Activated CD4-positive, CD25-positive, alpha-beta regulatory T cell (primary cell): ENCODE results near the gene MIEF2.
A peak's percentile ranks its signal among the peaks of the same experiment; 100 is the strongest.
"Not testable (repeated sequence)": the region's sequence is repeated elsewhere in the genome, so short reads cannot be mapped to it uniquely, and the experiment has no call there.

ENCODE experiments used
- DNase-seq, 4 experiments: peaks; one replicate each; lab custom pipeline; 2025; lab: John Stamatoyannopoulos, UW

MIEF2 gene

DNA sequence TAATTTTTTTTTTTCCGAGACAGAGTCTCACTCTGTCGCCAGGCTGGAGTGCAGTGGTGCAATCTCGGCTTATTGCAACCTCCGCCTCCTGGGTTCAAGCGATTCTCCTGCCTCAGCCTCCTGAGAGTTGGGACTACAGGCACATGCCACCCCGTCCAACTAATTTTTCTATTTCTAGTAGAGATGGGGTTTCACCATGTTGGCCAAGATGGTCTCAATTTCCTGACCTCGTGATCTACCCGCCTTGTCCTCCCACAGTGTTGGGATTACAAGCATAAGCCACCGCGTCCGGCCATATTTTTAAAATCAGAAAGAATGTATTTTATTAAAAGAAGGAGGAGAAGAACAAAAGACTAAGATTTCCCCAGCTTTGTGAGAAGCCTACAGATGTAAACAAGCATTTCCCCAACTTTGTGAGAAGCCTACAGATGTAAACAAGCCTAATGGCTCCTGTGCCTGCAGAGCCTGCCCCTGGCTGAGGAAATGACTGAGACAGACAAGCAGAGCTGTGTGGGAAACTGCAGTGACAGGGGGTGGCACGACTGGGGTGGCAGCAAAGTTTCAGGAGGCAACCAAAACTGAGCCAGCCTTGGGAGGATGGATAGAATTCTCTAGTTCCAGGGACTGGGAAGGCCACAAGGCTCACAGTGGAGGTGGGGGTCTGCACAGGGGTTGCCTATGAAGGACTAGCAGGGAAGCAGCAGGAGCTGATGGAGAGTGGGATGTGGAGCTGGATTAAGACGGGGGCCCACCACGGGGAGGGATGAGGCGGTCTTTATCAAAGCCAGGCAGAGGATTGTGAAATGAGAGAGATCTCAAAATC lies 31.5 kb downstream of the MIEF2 start:
- DNase-seq: no peak

DNA sequence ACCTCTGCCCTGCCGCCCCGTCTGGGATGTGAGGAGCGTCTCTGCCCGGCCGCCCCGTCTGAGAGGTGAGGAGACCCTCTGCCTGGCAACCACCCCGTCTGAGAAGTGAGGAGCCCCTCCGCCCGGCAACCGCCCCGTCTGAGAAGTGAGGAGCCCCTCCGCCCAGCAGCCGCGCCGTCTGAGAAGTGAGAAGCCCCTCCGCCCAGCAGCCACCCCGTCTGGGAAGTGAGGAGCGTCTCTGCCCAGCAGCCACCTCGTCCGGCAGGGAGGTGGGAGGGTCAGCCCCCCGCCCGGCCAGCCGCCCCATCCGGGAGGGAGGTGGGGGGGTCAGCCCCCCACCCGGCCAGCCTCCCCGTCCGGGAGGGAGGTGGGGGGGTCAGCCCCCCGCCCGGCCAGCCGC lies 37.6 kb downstream of the MIEF2 start:
- DNase-seq: not testable (repeated sequence)

DNA sequence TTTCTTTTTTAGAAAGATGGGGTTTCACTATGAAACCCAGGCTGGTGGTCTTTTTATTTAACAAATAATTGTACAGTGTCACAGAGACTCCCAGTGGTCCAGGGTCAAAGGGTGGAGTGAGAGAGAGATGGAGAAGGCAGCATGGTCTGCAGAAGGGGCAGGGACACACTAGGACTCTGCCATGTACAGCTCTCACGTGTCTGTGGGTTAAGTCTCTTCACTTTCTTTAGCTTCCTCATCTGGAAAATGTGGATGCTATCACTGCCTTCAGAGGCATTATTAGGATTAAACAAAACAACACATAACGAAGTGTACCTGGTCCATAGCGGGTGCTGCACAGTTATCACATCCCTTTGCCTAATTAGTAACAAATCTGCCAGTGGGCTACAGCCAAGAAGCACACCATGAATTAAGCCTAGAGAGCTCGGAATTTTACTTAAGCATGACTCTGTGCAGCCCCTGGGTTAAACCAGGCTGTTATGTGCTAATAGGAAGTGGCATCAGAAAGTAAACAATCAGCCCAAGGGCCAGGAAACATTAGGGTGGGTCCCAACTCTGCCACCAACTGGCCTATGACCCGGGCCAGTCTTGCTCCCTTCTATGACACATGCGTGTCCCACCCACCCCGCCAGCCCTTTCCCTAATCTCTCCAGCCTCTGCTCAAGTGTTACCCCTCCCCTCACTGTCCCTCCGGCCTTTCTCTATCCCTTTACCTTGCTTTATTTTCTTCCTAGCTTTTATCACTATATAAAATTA lies 40.4 kb downstream of the MIEF2 start:
- no peak for DNase-seq

DNA sequence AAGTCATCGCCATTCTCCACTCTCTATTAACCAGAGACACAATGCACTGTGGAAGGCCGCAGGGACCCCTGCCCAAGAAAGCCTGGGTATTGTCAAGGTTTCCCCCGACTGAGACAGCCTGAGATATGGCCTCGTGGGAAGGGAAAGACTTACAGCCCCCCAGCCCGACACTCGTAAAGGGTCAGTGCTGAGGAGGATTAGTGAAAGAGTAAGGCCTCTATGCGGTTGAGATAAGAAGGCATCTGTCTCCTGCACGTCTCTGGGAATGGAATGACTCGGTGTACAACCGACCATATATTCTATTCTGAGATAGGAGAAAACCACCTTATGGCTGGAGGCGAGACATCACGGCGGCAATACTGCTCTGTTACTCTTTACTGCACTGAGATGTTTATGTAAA lies 42.7 kb downstream of the MIEF2 start:
- DNase-seq: not testable (repeated sequence)

DNA sequence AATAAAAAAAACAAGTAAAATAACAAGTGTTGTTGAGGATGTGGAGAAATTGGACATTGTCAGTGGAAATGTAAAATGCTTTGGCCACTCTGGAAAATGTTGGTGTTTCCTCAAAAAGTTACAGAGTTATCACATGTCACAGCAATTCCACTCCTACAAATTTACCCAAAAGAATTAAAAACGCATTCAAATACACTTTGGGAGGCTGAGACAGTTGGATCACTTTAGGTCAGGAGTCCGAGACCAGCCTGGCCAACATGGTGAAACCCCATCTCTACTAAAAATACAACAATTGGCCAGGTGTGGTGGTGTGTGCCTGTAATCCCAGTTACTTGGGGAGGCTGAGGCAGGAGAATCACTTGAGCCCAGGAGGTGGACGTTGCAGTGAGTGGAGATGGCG lies 48.7 kb downstream of the MIEF2 start:
- no peak for DNase-seq

DNA sequence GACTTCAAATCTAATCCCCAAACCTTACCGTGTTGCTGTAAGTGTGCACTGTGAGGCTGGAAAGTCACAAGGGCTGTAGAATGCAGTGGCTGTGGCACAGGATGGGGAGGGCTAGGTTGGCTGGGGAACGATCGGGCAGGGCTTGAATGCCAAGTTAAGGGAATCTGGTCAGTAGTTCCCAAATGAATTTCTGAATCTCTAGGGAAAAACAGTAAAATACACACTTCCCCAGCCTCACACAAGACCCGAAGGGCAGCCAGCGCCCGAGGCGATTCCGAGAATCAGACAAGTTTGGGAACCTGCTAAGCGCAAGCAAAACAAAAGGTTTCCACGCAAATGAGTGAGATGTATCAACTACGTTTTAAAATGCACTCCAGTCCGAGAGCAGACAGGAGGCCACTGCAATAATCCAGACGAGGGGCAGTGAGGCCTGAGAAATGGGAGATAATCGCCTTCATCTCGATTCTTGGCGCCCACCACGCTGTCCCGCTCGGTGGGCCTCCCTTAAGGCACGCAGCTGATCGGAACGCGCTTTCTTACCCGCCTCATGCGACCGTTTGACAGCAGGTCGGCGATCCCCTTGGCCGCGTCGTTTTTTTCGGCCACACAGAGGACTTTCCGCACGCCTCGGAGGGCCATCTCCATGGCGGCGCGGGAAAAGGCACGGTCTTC lies 53.7 kb downstream of the MIEF2 start:
- DNase-seq: no peak

DNA sequence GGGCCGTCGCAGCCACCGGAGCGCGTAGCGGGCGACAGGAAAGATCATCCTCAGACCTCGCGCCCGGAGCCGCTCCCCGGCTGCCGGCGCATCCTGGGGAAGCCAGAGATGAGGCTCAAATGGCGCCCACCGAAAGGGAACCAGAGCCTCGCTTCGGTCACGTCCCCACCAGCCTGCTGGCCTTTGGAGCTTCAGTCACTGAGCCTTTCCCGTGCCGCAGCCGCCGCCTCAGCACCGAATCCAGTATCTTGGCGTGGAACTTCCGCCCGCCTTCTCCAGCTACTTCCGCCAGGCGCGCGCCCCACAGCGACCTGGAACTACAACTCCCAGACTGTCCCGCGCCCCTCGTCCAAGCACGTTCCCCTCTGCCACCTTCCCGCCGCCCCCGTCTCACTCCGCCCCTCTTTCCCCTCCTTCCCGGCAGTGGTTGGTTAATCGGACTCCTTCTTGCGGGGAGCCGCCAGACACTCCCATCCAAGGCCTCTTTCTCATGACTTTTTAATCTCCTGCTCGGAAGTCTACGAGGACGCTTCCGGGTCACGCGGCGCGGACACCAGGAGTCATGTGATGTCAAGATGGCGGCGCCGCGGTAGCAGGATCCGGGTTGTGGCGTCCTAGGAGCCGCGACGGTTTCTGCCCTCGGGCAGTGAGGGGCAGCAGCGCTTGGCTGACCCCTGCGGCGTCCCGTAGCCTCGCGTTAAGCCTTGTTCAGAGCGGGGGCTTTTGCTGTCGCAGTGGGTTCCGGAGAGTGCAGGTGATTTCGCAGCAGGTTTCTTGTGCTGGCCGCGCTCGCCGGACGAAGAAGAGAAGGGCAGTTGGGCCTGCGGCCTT lies 54.5 kb downstream of the MIEF2 start, which contains the start of the genes SMCR8 and TOP3A:
SMCR8 (plus strand) TSS at position 563 of the 831 bp plus-strand sequence. CDS start 497 bp downstream, outside the sequence.
TOP3A (minus strand) TSS at position 264 of the 831 bp plus-strand sequence; CDS start at position 48, 216 bp downstream.
- DNase-seq: peak; percentile 95 to 96 (median 95)

DNA sequence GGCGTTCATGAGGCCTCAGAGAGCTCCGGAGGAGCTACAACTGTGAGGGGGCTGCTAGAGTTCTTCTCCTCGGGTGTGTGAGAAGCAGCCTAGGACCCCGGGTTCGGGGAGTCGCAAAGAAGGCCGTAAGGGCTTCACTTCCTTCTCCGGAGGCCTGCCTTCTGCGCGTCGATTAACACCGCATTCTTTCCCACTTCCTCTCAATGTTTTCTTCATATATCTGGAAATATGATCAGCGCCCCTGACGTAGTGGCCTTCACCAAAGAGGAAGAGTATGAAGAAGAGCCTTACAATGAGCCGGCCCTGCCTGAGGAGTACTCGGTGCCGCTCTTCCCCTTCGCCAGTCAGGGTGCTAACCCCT lies 55.1 kb downstream of the MIEF2 start:
- DNase-seq: peak in 2 of 4 experiments; percentile 34 to 47

DNA sequence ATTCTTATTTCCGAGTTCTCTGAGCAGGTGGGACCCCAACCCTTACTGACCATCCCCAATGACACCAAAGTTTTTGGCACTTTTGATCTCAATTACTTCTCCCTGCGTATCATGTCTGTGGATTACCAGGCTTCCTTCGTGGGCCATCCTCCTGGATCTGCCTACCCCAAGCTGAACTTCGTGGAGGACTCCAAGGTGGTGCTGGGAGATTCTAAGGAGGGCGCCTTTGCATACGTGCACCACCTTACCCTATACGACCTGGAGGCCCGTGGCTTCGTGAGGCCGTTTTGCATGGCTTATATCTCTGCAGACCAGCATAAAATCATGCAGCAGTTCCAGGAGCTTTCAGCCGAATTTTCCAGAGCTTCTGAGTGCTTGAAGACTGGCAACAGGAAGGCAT lies 55.5 kb downstream of the MIEF2 start:
- no peak for DNase-seq
